CD4-positive, alpha-beta memory T cell (primary cell): Measurements from ENCODE around the gene ZNF324B. TPM values are rescaled to one million over a fixed set of nuclear protein-coding genes. Genes with fewer than 3 reads are reported as not detected.

Experiments
- CTCF ChIA-PET: fragments of 350-600 bp; sonication (Branson Sonifier 250); formaldehyde crosslinking; loops from one replicate; lab custom pipeline; 2021; ENCODE audit warnings: inconsistent platforms; ENCODE audit not compliant: partially characterized antibody; lab: Charles Lee
- POLR2A ChIA-PET: fragments of 350-600 bp; sonication (Branson Sonifier 250); formaldehyde crosslinking; loops from one replicate; lab custom pipeline; 2021; ENCODE audit not compliant: partially characterized antibody; lab: Charles Lee
- DNase-seq, 5 donors: peaks; one replicate each; pipeline versions ENCODE4 v3.0.0 to v3.0.0-alpha.2; 2020 to 2022; ENCODE audit warnings: mixed read lengths in 1 of 5
- H3K27ac ChIP-seq: one replicate; pipeline ENCODE4 v1.7.0; 2013; ENCODE audit warnings: low read depth, low read length
- H3K27me3 ChIP-seq: 2 replicates; pipeline ENCODE4 v1.7.0; 2013; ENCODE audit warnings: mild to moderate bottlenecking, low read length, moderate library complexity; ENCODE audit not compliant: insufficient read depth
- H3K36me3 ChIP-seq: 2 replicates; pipeline ENCODE4 v1.7.0; 2013; ENCODE audit warnings: mild to moderate bottlenecking, low read length, moderate library complexity; ENCODE audit not compliant: insufficient read depth
- H3K4me1 ChIP-seq: 2 replicates; pipeline ENCODE4 v1.7.0; 2013; ENCODE audit warnings: mild to moderate bottlenecking, low read length, moderate library complexity; ENCODE audit not compliant: insufficient read depth
- H3K4me3 ChIP-seq, 2 donors: one replicate each; pipeline ENCODE4 v1.7.0; 2013; ENCODE audit warnings: low read length in 2 of 2, mild to moderate bottlenecking in 1 of 2
- H3K9me3 ChIP-seq, 2 donors: one replicate each; pipeline ENCODE4 v1.7.0; 2013; ENCODE audit warnings: low read length in 2 of 2, control low read depth in 1 of 2; ENCODE audit not compliant: control insufficient read depth in 1 of 2
- H3K27ac Mint-ChIP-seq, 7 donors: one replicate each; pipeline ENCODE4 v1.8.0; 2020 to 2021; ENCODE audit warnings: mixed read lengths in 7 of 7, mild to moderate bottlenecking in 6 of 7, inconsistent platforms in 3 of 7, moderate library complexity in 3 of 7
- H3K27me3 Mint-ChIP-seq, 2 donors: one replicate each; pipeline ENCODE4 v1.8.0; 2020 to 2021; ENCODE audit warnings: mixed read lengths in 2 of 2
- H3K36me3 Mint-ChIP-seq, 2 donors: one replicate each; pipeline ENCODE4 v1.8.0; 2020 to 2021; ENCODE audit warnings: mixed read lengths in 2 of 2, inconsistent platforms in 1 of 2, mild to moderate bottlenecking in 1 of 2
- H3K4me1 Mint-ChIP-seq, 4 donors: one replicate each; pipeline ENCODE4 v1.8.0; 2020 to 2021; ENCODE audit warnings: mixed read lengths in 4 of 4, mild to moderate bottlenecking in 1 of 4
- H3K4me3 Mint-ChIP-seq, 8 donors: one replicate each; pipeline ENCODE4 v1.8.0; 2020 to 2021; ENCODE audit warnings: mixed read lengths in 8 of 8, mild to moderate bottlenecking in 7 of 8, moderate library complexity in 6 of 8, inconsistent platforms in 3 of 8
- H3K9me3 Mint-ChIP-seq, 8 donors: one replicate each; pipeline ENCODE4 v1.8.0; 2020 to 2021; ENCODE audit warnings: mixed read lengths in 8 of 8, mild to moderate bottlenecking in 5 of 8, inconsistent platforms in 3 of 8, moderate library complexity in 1 of 8
- intact Hi-C: fragments of 100-400 bp; cut with micrococcal nuclease; formaldehyde crosslinking; loops from one replicate; pipeline ENCODE4 v1.15.1; 2023
- polyA plus RNA-seq, 2 donors: library from polyadenylated mRNA; unstranded; fragments of 300-500 nt; fragmentation: Illumina TruSeq; gene quantifications; one replicate each; pipeline ENCODE4 v1.2.3, GENCODE V29; 2021
- total RNA-seq, 2 experiments: library from RNA; stranded (reverse); gene quantifications; one replicate each; pipeline ENCODE4 v1.2.3, GENCODE V29; 2021

Gene ZNF324B
- total and polyA plus RNA-seq, 4 experiments from 2014 or later, result 1.2 to 13.7 (median 7.3) TPM

GRCh38 chr19:58500242-58500641, 48.8 kb downstream of the ZNF324B start:
- Histone ChIP-seq H3K4me1 (peaks cover 16% of the 10 kb centered on the region), H3K4me3 (no peak overlapping the region), H3K27me3 (no peaks in the 10 kb centered on the region), H3K9me3 (no peaks in the 10 kb centered on the region), H3K36me3 (no peaks in the 10 kb centered on the region), H3K27ac (no peak overlapping the region)
- POLR2A ChIA-PET, result interaction anchor here (0.5 to 4.0 kb wide), 7 partner anchors 18 to 1140 kb away, joined by 3 to 33 read pairs (median 6); partner anchors contain the start of genes CHMP2A, TRIM28, ZBTB45 and ZNF274
- Mint-ChIP-seq H3K27me3 (no peaks in the 10 kb centered on the region), H3K4me1 (peaks cover 14 to 25% (median 17%) of the 10 kb centered on the region in 4 donors), H3K9me3 (peaks cover 0 to 16% (median 4%) of the 10 kb centered on the region in 8 donors), H3K36me3 (peaks cover 0 to 1% of the 10 kb centered on the region in 2 donors), H3K4me3 (peak overlapping the region in 3 of 8 donors; percentile 12 to 60 (median 27)), H3K27ac (peak overlapping the region in 5 of 7 donors; percentile 46 to 98 (median 94))
- no peak for DNase-seq
- intact Hi-C loops, result no loop called here
- CTCF ChIA-PET, result interaction anchor here (1.7 to 2.7 kb wide), 4 partner anchors 13 to 81 kb away, joined by 5 to 9 read pairs (median 6); partner anchors contain the start of gene ZBTB45

Other genes with a start within 250 kb of the ZNF324B start
- gene ZNF544, start 222.7 kb upstream of the ZNF324B start, total RNA-seq, result 10 to 100 TPM; 63.3 to 67.6 TPM
- gene ZNF544, start 222.7 kb upstream of the ZNF324B start, polyA plus RNA-seq, result 10 to 100 TPM; 13.7 to 23.0 TPM
- 10 to 100 TPM in 1 of 2 experiments, 1 to 10 TPM in 1; 9.5 to 10.2 TPM for gene ZNF8, start 172.7 kb upstream of the ZNF324B start, total RNA-seq
- under 1 TPM; 0.63 to 0.94 TPM for gene ZNF8, start 172.7 kb upstream of the ZNF324B start, polyA plus RNA-seq
- 10 to 100 TPM; 72.3 to 76.6 TPM for gene ERVK3-1, start 146.2 kb upstream of the ZNF324B start, total RNA-seq
- gene ERVK3-1, start 146.2 kb upstream of the ZNF324B start, polyA plus RNA-seq, result 10 to 100 TPM; 59.3 to 73.9 TPM
- 1 to 10 TPM; 5.0 to 5.3 TPM for gene ZSCAN22, start 124.6 kb upstream of the ZNF324B start, total RNA-seq
- gene ZSCAN22, start 124.6 kb upstream of the ZNF324B start, polyA plus RNA-seq, result 1 to 10 TPM in 1 of 2 donors, under 1 TPM in 1; 0.36 to 3.5 TPM
- gene A1BG, start 98.1 kb upstream of the ZNF324B start, total RNA-seq, result 10 to 100 TPM; 15.8 to 19.0 TPM
- 10 to 100 TPM; 44.7 to 47.9 TPM for gene A1BG, start 98.1 kb upstream of the ZNF324B start, polyA plus RNA-seq
- 1 to 10 TPM; 1.7 to 2.0 TPM for gene ZNF497, start 88.9 kb upstream of the ZNF324B start, total RNA-seq
- gene ZNF497, start 88.9 kb upstream of the ZNF324B start, polyA plus RNA-seq, result 1 to 10 TPM in 1 of 2 donors, under 1 TPM in 1; 0.46 to 1.2 TPM
- gene ZNF837, start 70.6 kb upstream of the ZNF324B start, total RNA-seq, result 1 to 10 TPM; 3.4 to 3.5 TPM
- 1 to 10 TPM; 3.8 to 4.6 TPM for gene ZNF837, start 70.6 kb upstream of the ZNF324B start, polyA plus RNA-seq
- gene RPS5, start 64.4 kb upstream of the ZNF324B start, total RNA-seq, result 1,000 to 10,000 TPM; 1,267 to 1,360 TPM
- 1,000 to 10,000 TPM; 1,172 to 1,304 TPM for gene RPS5, start 64.4 kb upstream of the ZNF324B start, polyA plus RNA-seq
- gene RNF225, start 56.0 kb upstream of the ZNF324B start, total RNA-seq, result under 1 TPM in 1 of 2 experiments, not detected in 1; 0.47 TPM
- gene RNF225, start 56.0 kb upstream of the ZNF324B start, polyA plus RNA-seq, result not detected
- 10 to 100 TPM; 10.3 to 10.7 TPM for gene ZNF584, start 43.0 kb upstream of the ZNF324B start, total RNA-seq
- gene ZNF584, start 43.0 kb upstream of the ZNF324B start, polyA plus RNA-seq, result 1 to 10 TPM; 6.6 to 9.1 TPM
- 10 to 100 TPM in 1 of 2 experiments, 1 to 10 TPM in 1; 9.5 to 11.7 TPM for gene ZNF132, start 11.5 kb upstream of the ZNF324B start, total RNA-seq
- 1 to 10 TPM in 1 of 2 donors, under 1 TPM in 1; 0.43 to 1.8 TPM for gene ZNF132, start 11.5 kb upstream of the ZNF324B start, polyA plus RNA-seq
- gene ZNF324, start 15.5 kb downstream of the ZNF324B start, total RNA-seq, result 10 to 100 TPM; 27.6 TPM
- 10 to 100 TPM in 1 of 2 donors, 1 to 10 TPM in 1; 5.6 to 17.0 TPM for gene ZNF324, start 15.5 kb downstream of the ZNF324B start, polyA plus RNA-seq
- gene ZNF446, start 24.7 kb downstream of the ZNF324B start, total RNA-seq, result 10 to 100 TPM; 16.4 to 19.5 TPM
- 1 to 10 TPM; 1.4 to 5.5 TPM for gene ZNF446, start 24.7 kb downstream of the ZNF324B start, polyA plus RNA-seq
- 10 to 100 TPM; 10.5 to 12.2 TPM for gene SLC27A5, start 60.4 kb downstream of the ZNF324B start, total RNA-seq
- 10 to 100 TPM; 16.1 to 23.6 TPM for gene SLC27A5, start 60.4 kb downstream of the ZNF324B start, polyA plus RNA-seq
- gene ZBTB45, start 68.2 kb downstream of the ZNF324B start, total RNA-seq, result 10 to 100 TPM; 19.8 TPM
- gene ZBTB45, start 68.2 kb downstream of the ZNF324B start, polyA plus RNA-seq, result 1 to 10 TPM; 1.9 to 6.2 TPM
- 100 to 1,000 TPM; 342 to 348 TPM for gene TRIM28, start 92.4 kb downstream of the ZNF324B start, total RNA-seq
- 10 to 100 TPM; 19.4 to 70.9 TPM for gene TRIM28, start 92.4 kb downstream of the ZNF324B start, polyA plus RNA-seq
- gene CHMP2A, start 103.5 kb downstream of the ZNF324B start, total RNA-seq, result 10 to 100 TPM; 81.1 to 88.4 TPM
- gene CHMP2A, start 103.5 kb downstream of the ZNF324B start, polyA plus RNA-seq, result 100 to 1,000 TPM; 200 to 238 TPM
- 10 to 100 TPM; 55.1 to 58.3 TPM for gene UBE2M, start 107.0 kb downstream of the ZNF324B start, total RNA-seq
- 10 to 100 TPM; 12.4 to 23.8 TPM for gene UBE2M, start 107.0 kb downstream of the ZNF324B start, polyA plus RNA-seq
- gene MZF1, start 121.7 kb downstream of the ZNF324B start, total RNA-seq, result 10 to 100 TPM; 42.7 to 44.4 TPM
- 1 to 10 TPM; 5.2 to 8.9 TPM for gene MZF1, start 121.7 kb downstream of the ZNF324B start, polyA plus RNA-seq